Smooth muscle cell (in vitro differentiated cells): ENCODE data around the gene CIB1. TPM values are rescaled to one million over a fixed set of nuclear protein-coding genes. Genes with fewer than 3 reads are reported as not detected.

Experiments
- DNase-seq: peaks from one replicate; lab custom pipeline; 2025; ENCODE audit not compliant: unreplicated experiment; lab: John Stamatoyannopoulos, UW
- H2AFZ ChIP-seq: fragments of 200-600 bp; sonication (generic); 2 replicates; pipeline ENCODE4 v1.6.0; 2016; ENCODE audit warnings: antibody characterized with exemption, low read depth, mild to moderate bottlenecking
- H3F3A ChIP-seq: fragments of 200-600 bp; sonication (generic); 2 replicates; pipeline ENCODE4 v1.6.0; 2017; ENCODE audit warnings: antibody characterized with exemption, low read depth
- H3K27ac ChIP-seq: fragments of 200-600 bp; sonication (generic); 2 replicates; pipeline ENCODE4 v1.5.1; 2016; ENCODE audit warnings: low read depth, mild to moderate bottlenecking
- H3K27me3 ChIP-seq: fragments of 200-600 bp; sonication (generic); 2 replicates; pipeline ENCODE4 v1.6.1; 2016; ENCODE audit warnings: low read depth, mild to moderate bottlenecking
- H3K36me3 ChIP-seq: fragments of 200-600 bp; sonication (generic); 2 replicates; pipeline ENCODE4 v1.5.1; 2016; ENCODE audit warnings: low read depth
- H3K4me1 ChIP-seq: fragments of 200-600 bp; sonication (generic); 2 replicates; pipeline ENCODE4 v1.5.1; 2016; ENCODE audit warnings: low read depth
- H3K4me2 ChIP-seq: fragments of 200-600 bp; sonication (generic); 2 replicates; pipeline ENCODE4 v1.6.0; 2016; ENCODE audit warnings: mild to moderate bottlenecking
- H3K4me3 ChIP-seq: fragments of 200-600 bp; sonication (generic); 2 replicates; pipeline ENCODE4 v1.5.1; 2016; ENCODE audit warnings: mild to moderate bottlenecking
- H3K79me2 ChIP-seq: fragments of 200-600 bp; sonication (generic); 2 replicates; pipeline ENCODE4 v1.6.0; 2016; ENCODE audit warnings: low read depth, mild to moderate bottlenecking
- H3K9ac ChIP-seq: fragments of 200-600 bp; sonication (generic); 2 replicates; pipeline ENCODE4 v1.6.0; 2016; ENCODE audit warnings: low read depth
- H3K9me3 ChIP-seq: fragments of 200-600 bp; sonication (generic); replicated peaks from 2 replicates; pipeline ENCODE4 v1.5.1; 2016; ENCODE audit warnings: low read depth
- H4K20me1 ChIP-seq: fragments of 200-600 bp; sonication (generic); 2 replicates; pipeline ENCODE4 v1.6.0; 2016; ENCODE audit warnings: low read depth
- WGBS: methylation state at CpG from one replicate; pipeline ENCODE4 v1.1.7; 2016; ENCODE audit warnings: low lambda C conversion rate; 5-methylcytosine and 5-hydroxymethylcytosine counted together
- polyA plus RNA-seq: library from polyadenylated mRNA; unstranded; fragments of >200 nt; fragmentation: Nextera tagmentation; extraction: Ambion mirVana; gene quantifications from 2 replicates; pipeline ENCODE4 v1.2.1, GENCODE V29; 2016
- total RNA-seq: library from RNA; depleted of rRNA; stranded (reverse); fragments of >200 nt; gene quantifications from 2 replicates; pipeline ENCODE4 v1.2.3, GENCODE V29; 2014
- TF ChIP-seq, protein P1 (sequence below): fragments of 200-600 bp; sonication (generic); IDR thresholded peaks from 2 replicates; pipeline ENCODE4 v1.5.1; 2017; ENCODE audit warnings: borderline replicate concordance, mild to moderate bottlenecking, antibody characterized with exemption; ENCODE audit not compliant: insufficient read depth, poor library complexity, severe bottlenecking

The CIB1 gene
- total and polyA plus RNA-seq, 2 experiments from 2014 or later: 33.9 to 132 TPM

DNA sequence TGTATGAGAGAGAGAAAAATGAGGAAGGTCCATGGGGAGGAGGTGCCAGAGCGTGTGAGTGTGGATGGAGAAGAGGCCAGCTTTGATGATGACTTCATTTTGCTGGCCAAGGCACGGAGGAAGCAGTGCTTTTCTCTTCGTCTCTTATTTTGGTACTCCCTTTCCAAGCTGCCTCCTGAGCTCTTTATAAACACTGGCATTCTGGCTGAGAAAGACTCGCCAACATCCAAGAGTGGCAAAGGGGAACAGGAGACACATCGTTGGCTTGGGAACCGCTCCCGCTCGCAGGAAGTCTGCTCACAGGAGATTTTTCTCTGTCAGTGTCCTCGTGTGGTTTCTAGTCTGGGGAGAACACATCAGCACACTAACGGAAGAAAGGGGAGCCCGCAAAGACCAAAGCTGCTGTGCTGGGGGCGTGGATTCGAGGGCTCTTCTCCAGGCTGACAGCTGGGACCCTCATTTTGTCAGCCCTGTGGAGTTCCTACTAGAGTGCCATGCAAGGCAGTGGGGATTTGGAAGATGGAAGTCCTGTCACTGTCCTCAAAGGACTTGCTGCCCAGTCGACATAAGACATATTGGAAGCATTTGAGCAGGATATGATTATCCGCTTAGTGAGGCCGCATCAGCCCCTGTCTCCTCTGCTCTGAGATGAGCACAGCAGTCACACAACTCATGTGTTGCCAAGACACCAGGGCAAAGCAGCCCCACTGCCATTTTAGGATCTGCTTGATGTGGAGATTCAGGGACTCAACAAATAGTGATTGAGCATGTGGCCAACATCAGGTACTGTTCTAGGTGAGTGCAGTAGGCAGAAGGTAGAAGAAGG lies 40.6 kb downstream of the CIB1 start:
- no peak overlapping the region for H3K27ac ChIP-seq
- H2AFZ ChIP-seq: no peak overlapping the region
- H3K79me2 ChIP-seq: peaks cover 5% of the 10 kb centered on the region
- H3K4me3 ChIP-seq: no peak overlapping the region
- no peaks in the 10 kb centered on the region for H3K27me3 ChIP-seq
- H3K4me1 ChIP-seq: no peaks in the 10 kb centered on the region
- H3K9ac ChIP-seq: no peak overlapping the region
- H3K9me3 ChIP-seq: no peaks in the 10 kb centered on the region
- no peaks in the 10 kb centered on the region for H3F3A ChIP-seq
- H4K20me1 ChIP-seq: no peaks in the 10 kb centered on the region
- 89% methylated on average over 16 of the region's 16 CpGs for WGBS
- TF ChIP-seq, protein P1, sequence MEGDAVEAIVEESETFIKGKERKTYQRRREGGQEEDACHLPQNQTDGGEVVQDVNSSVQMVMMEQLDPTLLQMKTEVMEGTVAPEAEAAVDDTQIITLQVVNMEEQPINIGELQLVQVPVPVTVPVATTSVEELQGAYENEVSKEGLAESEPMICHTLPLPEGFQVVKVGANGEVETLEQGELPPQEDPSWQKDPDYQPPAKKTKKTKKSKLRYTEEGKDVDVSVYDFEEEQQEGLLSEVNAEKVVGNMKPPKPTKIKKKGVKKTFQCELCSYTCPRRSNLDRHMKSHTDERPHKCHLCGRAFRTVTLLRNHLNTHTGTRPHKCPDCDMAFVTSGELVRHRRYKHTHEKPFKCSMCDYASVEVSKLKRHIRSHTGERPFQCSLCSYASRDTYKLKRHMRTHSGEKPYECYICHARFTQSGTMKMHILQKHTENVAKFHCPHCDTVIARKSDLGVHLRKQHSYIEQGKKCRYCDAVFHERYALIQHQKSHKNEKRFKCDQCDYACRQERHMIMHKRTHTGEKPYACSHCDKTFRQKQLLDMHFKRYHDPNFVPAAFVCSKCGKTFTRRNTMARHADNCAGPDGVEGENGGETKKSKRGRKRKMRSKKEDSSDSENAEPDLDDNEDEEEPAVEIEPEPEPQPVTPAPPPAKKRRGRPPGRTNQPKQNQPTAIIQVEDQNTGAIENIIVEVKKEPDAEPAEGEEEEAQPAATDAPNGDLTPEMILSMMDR: no peak
- DNase-seq: no peak
- H3K36me3 ChIP-seq: no peaks in the 10 kb centered on the region
- no peak overlapping the region for H3K4me2 ChIP-seq

DNA sequence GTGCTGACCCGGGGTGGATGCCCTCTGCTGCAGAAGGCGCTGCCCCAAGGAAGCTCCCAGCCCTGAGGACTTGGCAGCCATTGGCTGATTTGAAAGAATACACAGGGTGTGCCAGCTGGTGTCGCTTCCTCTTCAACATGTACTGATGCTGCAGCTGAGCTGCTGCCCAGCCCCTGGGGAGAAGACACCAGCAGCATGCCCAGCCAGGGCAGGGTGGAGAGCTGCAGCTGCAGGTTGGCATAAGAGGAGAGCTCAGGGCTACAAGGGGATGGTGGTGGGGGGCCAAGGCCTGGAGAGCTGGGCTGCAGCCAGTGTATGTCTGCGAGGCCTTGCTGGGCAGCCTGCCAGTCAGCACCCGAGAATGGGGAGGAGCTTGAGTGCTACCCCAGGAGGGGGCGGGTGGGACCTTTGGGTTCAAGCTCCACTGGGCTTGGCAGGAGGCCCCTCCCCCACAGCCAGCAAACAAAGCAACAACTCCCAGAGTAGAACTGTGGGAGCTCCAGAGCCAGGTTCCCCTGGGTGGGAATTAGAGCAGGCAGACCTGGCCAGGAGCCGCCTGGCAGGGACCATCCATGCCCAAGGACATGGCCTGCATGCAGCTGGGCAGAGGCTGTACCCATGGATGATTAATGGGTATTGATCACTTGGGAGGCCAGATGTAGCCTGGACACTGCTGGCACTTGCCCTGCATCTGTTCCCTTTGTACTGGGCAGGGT lies 41.8 kb downstream of the CIB1 start:
- H3K4me1 ChIP-seq: no peaks in the 10 kb centered on the region
- no peak overlapping the region for H3K9ac ChIP-seq

DNA sequence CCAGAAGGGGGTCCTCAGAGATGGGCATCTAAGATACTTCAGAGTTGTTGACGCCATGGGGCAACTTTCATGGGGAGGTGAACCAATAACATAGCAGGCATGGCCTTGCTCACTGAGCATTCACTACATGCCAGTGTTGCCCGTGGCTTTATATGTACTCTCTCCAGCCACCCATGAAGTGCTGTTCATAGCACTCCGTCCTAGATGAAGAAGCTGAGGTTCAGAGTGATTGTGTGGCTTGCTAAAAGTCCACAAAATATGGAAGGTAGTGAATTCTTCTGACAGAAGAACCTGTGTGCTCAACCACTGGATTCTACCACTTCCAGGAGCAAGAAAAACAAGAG lies 42.4 kb downstream of the CIB1 start:
- Histone ChIP-seq H3K36me3 (no peaks in the 10 kb centered on the region), H3K4me2 (no peak overlapping the region), H3K9ac (no peak overlapping the region), H3K27ac (no peak overlapping the region), H3K4me1 (no peaks in the 10 kb centered on the region), H3K79me2 (peaks cover 5% of the 10 kb centered on the region), H3F3A (peaks cover under 1% of the 10 kb centered on the region), H4K20me1 (no peaks in the 10 kb centered on the region), H3K9me3 (no peaks in the 10 kb centered on the region), H3K4me3 (no peak overlapping the region), H3K27me3 (no peaks in the 10 kb centered on the region), H2AFZ (no peak overlapping the region)
- DNase-seq: no peak
- TF ChIP-seq, protein P1: no peak
- WGBS: 86% methylated on average over 3 of the region's 3 CpGs

More for the DNA sequence above, 41.8 kb downstream of the CIB1 start:
- 76% methylated on average over 7 of the region's 7 CpGs for WGBS
- Histone ChIP-seq H3K36me3 (no peaks in the 10 kb centered on the region), H3K9me3 (no peaks in the 10 kb centered on the region), H3K27ac (no peak overlapping the region), H3K79me2 (peaks cover 5% of the 10 kb centered on the region), H3K27me3 (no peaks in the 10 kb centered on the region), H3K4me2 (no peak overlapping the region), H4K20me1 (no peaks in the 10 kb centered on the region), H3K4me3 (no peak overlapping the region), H2AFZ (no peak overlapping the region), H3F3A (no peaks in the 10 kb centered on the region)
- TF ChIP-seq, protein P1: no peak
- no peak for DNase-seq
